Calu3 (cell line): ENCODE data around the gene HORMAD1. TPM values are rescaled to one million over a fixed set of nuclear protein-coding genes. Genes with fewer than 3 reads are reported as not detected.

Source experiments
- BruUV-seq: library from RNA; stranded (reverse); fragments of 400-500 nt; replicated peaks from 2 replicates; lab custom pipeline; 2021; lab: Mats Ljungman, UMichigan
- CTCF ChIA-PET: fragments of 300-600 bp; sonication (Branson Sonifier 250); formaldehyde crosslinking; loops from one replicate; lab custom pipeline; 2022; ENCODE audit warnings: antibody characterized with exemption; lab: Charles Lee
- DNase-seq: peaks from one replicate; pipeline ENCODE4 v3.0.0; 2022
- H3K27ac Mint-ChIP-seq: one replicate; pipeline ENCODE4 v1.8.0; 2022; ENCODE audit warnings: mixed read lengths; ENCODE audit not compliant: unreplicated experiment
- H3K27me3 Mint-ChIP-seq: one replicate; pipeline ENCODE4 v1.8.0; 2022; ENCODE audit warnings: mixed read lengths; ENCODE audit not compliant: unreplicated experiment
- H3K36me3 Mint-ChIP-seq: one replicate; pipeline ENCODE4 v1.8.0; 2022; ENCODE audit warnings: mild to moderate bottlenecking, moderate library complexity, mixed read lengths; ENCODE audit not compliant: insufficient read depth, unreplicated experiment
- H3K4me1 Mint-ChIP-seq: one replicate; pipeline ENCODE4 v1.8.0; 2022; ENCODE audit warnings: mild to moderate bottlenecking, low read depth, mixed read lengths; ENCODE audit not compliant: unreplicated experiment
- H3K4me3 Mint-ChIP-seq: one replicate; pipeline ENCODE4 v1.8.0; 2022; ENCODE audit warnings: mild to moderate bottlenecking, low read depth, moderate library complexity, mixed read lengths; ENCODE audit not compliant: unreplicated experiment
- H3K9me3 Mint-ChIP-seq: one replicate; pipeline ENCODE4 v1.8.0; 2022; ENCODE audit warnings: low read depth, mixed read lengths; ENCODE audit not compliant: unreplicated experiment
- CTCF ChIP-seq: fragments of 200-600 bp; IDR thresholded peaks from one replicate; pipeline ENCODE4 v1.8.0; 2022; ENCODE audit warnings: antibody characterized with exemption; ENCODE audit not compliant: unreplicated experiment
- intact Hi-C: fragments of 100-400 bp; cut with micrococcal nuclease; formaldehyde crosslinking; loops from one replicate; pipeline ENCODE4 v1.10.0; 2022; ENCODE audit not compliant: unreplicated experiment
- total RNA-seq: library from RNA; stranded (reverse); gene quantifications from 2 replicates; pipeline ENCODE4 v1.2.3, GENCODE V29; 2022

HORMAD1 gene
- total RNA-seq, 1 experiment from 2014 or later = not detected

GRCh38 chr1:150692720-150693119, 28.0 kb downstream of the HORMAD1 start:
- no peak overlapping the region for H3K27ac Mint-ChIP-seq
- TF ChIP-seq CTCF = no peak
- no TSS peak for BruUV-seq
- no peaks in the 10 kb centered on the region for H3K9me3 Mint-ChIP-seq
- intact Hi-C loops = loop anchor here (10.0 kb wide), 2 partner anchors 68 to 128 kb away; partner anchors contain the start of gene ENSA
- H3K4me3 Mint-ChIP-seq = no peak overlapping the region
- no peaks in the 10 kb centered on the region for H3K27me3 Mint-ChIP-seq
- peaks cover 70% of the 10 kb centered on the region for H3K36me3 Mint-ChIP-seq
- CTCF ChIA-PET = interaction anchor here (1.1 kb wide), 1 partner anchor 167 kb away, joined by 6 read pairs; no protein-coding TSS in a partner anchor
- H3K4me1 Mint-ChIP-seq = peaks cover 22% of the 10 kb centered on the region
- no peak for DNase-seq

- Mint-ChIP-seq H3K36me3 (peaks cover 46% of the 10 kb centered on the region), H3K4me1 (peaks cover 10% of the 10 kb centered on the region), H3K9me3 (no peaks in the 10 kb centered on the region), H3K4me3 (no peak overlapping the region), H3K27me3 (no peaks in the 10 kb centered on the region), H3K27ac (peak overlapping the region; percentile 27)
- DNase-seq = no peak
- TF ChIP-seq CTCF = no peak
- CTCF ChIA-PET = no interaction called here
- BruUV-seq = no TSS peak
- intact Hi-C loops = loop anchor here (2.0 kb wide), 1 partner anchor 18 kb away; no protein-coding TSS in a partner anchor
Measured at GRCh38 chr1:150688763-150689162, 31.9 kb downstream of the HORMAD1 start.

- no TSS peak for BruUV-seq
- Mint-ChIP-seq H3K27me3 (no peaks in the 10 kb centered on the region), H3K4me3 (no peak overlapping the region), H3K27ac (no peak overlapping the region), H3K9me3 (no peaks in the 10 kb centered on the region), H3K36me3 (peaks cover 36% of the 10 kb centered on the region), H3K4me1 (peaks cover 10% of the 10 kb centered on the region)
- DNase-seq = no peak
- CTCF ChIA-PET = interaction anchor here (0.6 to 1.5 kb wide), 3 partner anchors 10 to 13 kb away, joined by 3 to 8 read pairs (median 4); partner anchors contain the start of gene GOLPH3L
- intact Hi-C loops = no loop called here
- no peak for TF ChIP-seq CTCF
Measured at GRCh38 chr1:150686275-150686674, 34.4 kb downstream of the HORMAD1 start.

GRCh38 chr1:150683914-150684313, 36.8 kb downstream of the HORMAD1 start:
- intact Hi-C loops = no loop called here
- Mint-ChIP-seq H3K4me1 (peaks cover 5% of the 10 kb centered on the region), H3K9me3 (no peaks in the 10 kb centered on the region), H3K27me3 (no peaks in the 10 kb centered on the region), H3K36me3 (peaks cover 33% of the 10 kb centered on the region), H3K4me3 (no peak overlapping the region), H3K27ac (no peak overlapping the region)
- BruUV-seq = no TSS peak
- CTCF ChIA-PET = interaction anchor here (0.9 kb wide), 1 partner anchor 123 kb away, joined by 5 read pairs; no protein-coding TSS in a partner anchor
- TF ChIP-seq CTCF = no peak
- no peak for DNase-seq
